ENCODE data around the gene OBSCN.

Gene OBSCN

DNA sequence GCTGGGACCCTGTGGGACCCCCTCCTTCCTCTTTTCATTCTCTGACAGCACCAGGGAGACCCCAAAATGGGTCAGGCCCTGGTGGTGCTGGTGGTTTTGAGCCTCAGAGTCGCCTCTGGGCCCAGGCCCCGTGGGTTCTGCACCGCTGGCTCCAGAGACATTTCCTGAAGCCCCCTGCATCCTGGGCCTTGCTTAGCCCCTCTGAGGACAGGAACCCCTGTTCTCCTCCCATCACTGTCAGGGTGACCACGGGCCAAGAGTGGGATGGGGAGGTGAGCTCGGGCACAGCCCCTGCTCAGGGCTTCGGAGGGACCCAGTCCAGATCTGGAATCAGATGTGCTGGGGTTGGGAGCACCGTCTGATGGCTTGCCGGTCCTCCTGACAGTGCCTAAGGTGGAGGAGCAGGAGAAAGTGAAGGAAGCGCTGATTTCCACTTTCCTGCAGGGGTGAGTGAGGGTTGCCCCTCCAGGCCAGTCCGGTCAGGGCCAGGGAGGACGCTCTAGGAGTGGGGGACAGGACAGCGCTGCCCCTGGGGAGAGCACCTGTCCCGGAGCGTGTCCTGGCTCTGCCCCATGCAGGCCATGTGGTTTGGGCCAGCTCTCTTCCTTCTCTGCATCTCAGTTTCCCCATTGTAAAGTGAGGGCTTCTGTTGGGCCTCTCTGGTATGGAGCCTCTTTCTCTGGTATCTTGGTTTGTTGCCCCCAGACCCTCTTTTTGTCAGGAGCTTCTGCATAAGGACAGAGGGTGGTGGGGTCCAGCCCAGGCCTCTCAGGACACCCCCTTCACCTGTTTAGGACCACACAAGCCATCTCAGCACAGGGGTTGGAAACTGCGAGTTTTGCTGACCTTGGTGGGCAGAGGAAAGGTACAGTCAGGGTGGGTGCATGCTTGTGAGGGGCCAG, 127.8 kb downstream of the OBSCN start:
- Histone ChIP-seq H3K27me3 (ENCODE audit: insufficient read depth, poor library complexity, severe bottlenecking) (no peaks in the 10 kb centered on the region), H3K4me3 (replicated peaks; ENCODE audit: insufficient read depth, low read length) (no peak overlapping the region), H3K27ac (replicated peaks) (no peak overlapping the region)
- no peak for TF ChIP-seq GABPA (IDR thresholded peaks at IDR 0.05; ENCODE audit: low read depth)
- TF ChIP-seq POLR2AphosphoS5 (IDR thresholded peaks at IDR 0.05; ENCODE audit: low read depth): no peak
- TF ChIP-seq, protein P1, sequence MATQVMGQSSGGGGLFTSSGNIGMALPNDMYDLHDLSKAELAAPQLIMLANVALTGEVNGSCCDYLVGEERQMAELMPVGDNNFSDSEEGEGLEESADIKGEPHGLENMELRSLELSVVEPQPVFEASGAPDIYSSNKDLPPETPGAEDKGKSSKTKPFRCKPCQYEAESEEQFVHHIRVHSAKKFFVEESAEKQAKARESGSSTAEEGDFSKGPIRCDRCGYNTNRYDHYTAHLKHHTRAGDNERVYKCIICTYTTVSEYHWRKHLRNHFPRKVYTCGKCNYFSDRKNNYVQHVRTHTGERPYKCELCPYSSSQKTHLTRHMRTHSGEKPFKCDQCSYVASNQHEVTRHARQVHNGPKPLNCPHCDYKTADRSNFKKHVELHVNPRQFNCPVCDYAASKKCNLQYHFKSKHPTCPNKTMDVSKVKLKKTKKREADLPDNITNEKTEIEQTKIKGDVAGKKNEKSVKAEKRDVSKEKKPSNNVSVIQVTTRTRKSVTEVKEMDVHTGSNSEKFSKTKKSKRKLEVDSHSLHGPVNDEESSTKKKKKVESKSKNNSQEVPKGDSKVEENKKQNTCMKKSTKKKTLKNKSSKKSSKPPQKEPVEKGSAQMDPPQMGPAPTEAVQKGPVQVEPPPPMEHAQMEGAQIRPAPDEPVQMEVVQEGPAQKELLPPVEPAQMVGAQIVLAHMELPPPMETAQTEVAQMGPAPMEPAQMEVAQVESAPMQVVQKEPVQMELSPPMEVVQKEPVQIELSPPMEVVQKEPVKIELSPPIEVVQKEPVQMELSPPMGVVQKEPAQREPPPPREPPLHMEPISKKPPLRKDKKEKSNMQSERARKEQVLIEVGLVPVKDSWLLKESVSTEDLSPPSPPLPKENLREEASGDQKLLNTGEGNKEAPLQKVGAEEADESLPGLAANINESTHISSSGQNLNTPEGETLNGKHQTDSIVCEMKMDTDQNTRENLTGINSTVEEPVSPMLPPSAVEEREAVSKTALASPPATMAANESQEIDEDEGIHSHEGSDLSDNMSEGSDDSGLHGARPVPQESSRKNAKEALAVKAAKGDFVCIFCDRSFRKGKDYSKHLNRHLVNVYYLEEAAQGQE (IDR thresholded peaks at IDR 0.05; ENCODE audit: insufficient replicate concordance, low read depth): no peak
- no peak for TF ChIP-seq SPI1 (IDR thresholded peaks at IDR 0.05; ENCODE audit: borderline replicate concordance, low read depth)
- TF ChIP-seq, protein P2, sequence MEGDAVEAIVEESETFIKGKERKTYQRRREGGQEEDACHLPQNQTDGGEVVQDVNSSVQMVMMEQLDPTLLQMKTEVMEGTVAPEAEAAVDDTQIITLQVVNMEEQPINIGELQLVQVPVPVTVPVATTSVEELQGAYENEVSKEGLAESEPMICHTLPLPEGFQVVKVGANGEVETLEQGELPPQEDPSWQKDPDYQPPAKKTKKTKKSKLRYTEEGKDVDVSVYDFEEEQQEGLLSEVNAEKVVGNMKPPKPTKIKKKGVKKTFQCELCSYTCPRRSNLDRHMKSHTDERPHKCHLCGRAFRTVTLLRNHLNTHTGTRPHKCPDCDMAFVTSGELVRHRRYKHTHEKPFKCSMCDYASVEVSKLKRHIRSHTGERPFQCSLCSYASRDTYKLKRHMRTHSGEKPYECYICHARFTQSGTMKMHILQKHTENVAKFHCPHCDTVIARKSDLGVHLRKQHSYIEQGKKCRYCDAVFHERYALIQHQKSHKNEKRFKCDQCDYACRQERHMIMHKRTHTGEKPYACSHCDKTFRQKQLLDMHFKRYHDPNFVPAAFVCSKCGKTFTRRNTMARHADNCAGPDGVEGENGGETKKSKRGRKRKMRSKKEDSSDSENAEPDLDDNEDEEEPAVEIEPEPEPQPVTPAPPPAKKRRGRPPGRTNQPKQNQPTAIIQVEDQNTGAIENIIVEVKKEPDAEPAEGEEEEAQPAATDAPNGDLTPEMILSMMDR (IDR thresholded peaks at IDR 0.05; ENCODE audit: insufficient read depth, low read length): no peak
- no peak for DNase-seq (ENCODE audit: low read depth in 1 of 2, low spot score in 1 of 2)

DNA sequence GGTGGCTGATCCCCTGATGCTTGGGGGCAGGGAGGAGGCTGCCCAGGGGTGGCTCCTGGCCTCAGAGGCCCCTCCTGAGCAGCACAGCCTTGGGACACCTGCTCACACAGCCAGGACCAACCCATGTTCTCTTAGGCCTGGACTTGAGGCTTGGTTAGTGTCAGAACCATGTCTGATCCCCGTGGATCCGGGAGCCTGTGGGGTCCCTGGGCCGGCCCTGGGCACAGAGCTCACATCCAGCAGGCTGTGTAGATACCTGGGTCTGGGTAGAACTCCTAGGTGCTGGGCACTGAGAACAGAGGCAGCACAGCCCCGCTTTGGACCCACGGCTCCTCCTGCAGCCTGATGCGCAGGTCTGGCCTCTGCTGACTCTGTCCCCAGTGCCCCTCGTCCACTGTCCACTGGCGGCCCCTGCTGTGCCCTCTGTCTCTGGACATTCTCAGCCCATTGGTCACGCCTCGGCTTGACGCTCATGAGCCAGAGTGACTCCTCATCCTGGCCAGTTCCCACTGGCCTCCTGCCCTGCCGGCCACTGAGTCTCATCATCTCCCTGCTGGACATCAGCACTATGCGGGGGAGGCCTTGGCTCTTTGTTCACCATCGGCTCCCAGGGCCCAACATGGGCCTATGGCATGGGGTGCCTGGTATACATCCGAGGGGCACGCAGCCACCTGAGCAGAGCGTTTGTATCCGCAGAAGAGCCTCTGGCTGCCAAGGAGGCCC, 128.6 kb downstream of the OBSCN start:
- TF ChIP-seq, protein P1 (IDR thresholded peaks at IDR 0.05; ENCODE audit: insufficient replicate concordance, low read depth): no peak
- TF ChIP-seq SPI1 (IDR thresholded peaks at IDR 0.05; ENCODE audit: borderline replicate concordance, low read depth) (no peak), GABPA (IDR thresholded peaks at IDR 0.05; ENCODE audit: low read depth) (no peak), POLR2AphosphoS5 (IDR thresholded peaks at IDR 0.05; ENCODE audit: low read depth) (no peak)
- TF ChIP-seq, protein P2 (IDR thresholded peaks at IDR 0.05; ENCODE audit: insufficient read depth, low read length): no peak
- no peak for DNase-seq (ENCODE audit: low read depth in 1 of 2, low spot score in 1 of 2)

DNA sequence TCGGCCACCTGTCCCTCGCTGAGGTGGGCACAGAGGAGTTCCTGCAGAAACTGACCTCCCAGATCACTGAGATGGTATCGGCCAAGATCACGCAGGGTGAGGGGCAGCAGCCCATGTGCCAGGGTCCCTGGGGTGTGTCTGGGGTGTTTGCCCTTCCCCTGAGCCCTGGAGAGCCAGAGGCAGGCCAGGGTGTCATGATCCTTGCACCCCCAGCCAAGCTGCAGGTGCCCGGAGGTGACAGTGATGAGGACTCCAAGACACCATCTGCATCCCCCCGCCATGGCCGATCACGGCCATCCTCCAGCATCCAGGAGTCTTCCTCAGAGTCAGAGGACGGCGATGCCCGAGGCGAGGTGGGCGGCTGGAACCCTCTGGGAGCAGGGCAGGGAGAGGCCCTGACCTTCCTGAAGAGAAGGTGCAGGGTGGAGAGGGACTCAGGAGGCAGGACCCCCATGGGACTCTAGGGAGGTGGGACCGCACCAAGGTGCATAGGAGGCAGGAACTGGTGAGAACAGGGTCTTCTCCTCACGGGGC, 129.3 kb downstream of the OBSCN start:
- Histone ChIP-seq H3K4me3 (replicated peaks; ENCODE audit: insufficient read depth, low read length) (no peak overlapping the region), H3K27ac (replicated peaks) (no peak overlapping the region), H3K27me3 (ENCODE audit: insufficient read depth, poor library complexity, severe bottlenecking) (no peaks in the 10 kb centered on the region)
- DNase-seq (ENCODE audit: low read depth in 1 of 2, low spot score in 1 of 2): no peak
- TF ChIP-seq POLR2AphosphoS5 (IDR thresholded peaks at IDR 0.05; ENCODE audit: low read depth): no peak
- TF ChIP-seq, protein P1 (IDR thresholded peaks at IDR 0.05; ENCODE audit: insufficient replicate concordance, low read depth): no peak
- no peak for TF ChIP-seq SPI1 (IDR thresholded peaks at IDR 0.05; ENCODE audit: borderline replicate concordance, low read depth)
- TF ChIP-seq, protein P2 (IDR thresholded peaks at IDR 0.05; ENCODE audit: insufficient read depth, low read length): no peak
- TF ChIP-seq GABPA (IDR thresholded peaks at IDR 0.05; ENCODE audit: low read depth): no peak

More for the DNA sequence above, 128.6 kb downstream of the OBSCN start:
- Histone ChIP-seq H3K27me3 (ENCODE audit: insufficient read depth, poor library complexity, severe bottlenecking) (no peaks in the 10 kb centered on the region), H3K27ac (replicated peaks) (no peak overlapping the region), H3K4me3 (replicated peaks; ENCODE audit: insufficient read depth, low read length) (no peak overlapping the region)

All from HL-60 (cell line).